Suprapubic skin (tissue), 4 donors: ENCODE data around the gene IL4. TPM values are rescaled to one million over a fixed set of nuclear protein-coding genes. Genes with fewer than 3 reads are reported as not detected.

Source experiments
- DNase-seq, 2 donors: peaks; one replicate each; pipeline ENCODE4 v3.0.0-alpha.2; 2019; ENCODE audit warnings: low spot score in 2 of 2
- H3K27ac ChIP-seq: fragments of 200-600 bp; sonication (generic); one replicate; pipeline ENCODE4 v1.5.1; 2019
- H3K27me3 ChIP-seq: fragments of 200-600 bp; sonication (generic); one replicate; pipeline ENCODE4 v1.5.1; 2019
- H3K36me3 ChIP-seq: fragments of 200-600 bp; sonication (generic); one replicate; pipeline ENCODE4 v1.5.1; 2019
- H3K4me1 ChIP-seq: fragments of 200-600 bp; sonication (generic); one replicate; pipeline ENCODE4 v1.5.1; 2019
- H3K4me3 ChIP-seq: fragments of 200-600 bp; sonication (generic); one replicate; pipeline ENCODE4 v1.5.1; 2019; ENCODE audit warnings: mild to moderate bottlenecking
- H3K9me3 ChIP-seq: fragments of 200-600 bp; sonication (generic); one replicate; pipeline ENCODE4 v1.5.1; 2019
- CTCF ChIP-seq, 2 donors: fragments of 200-600 bp in 1 of 2; fragments of 450-650 bp in 1 of 2; sonication (generic) in 1 of 2; IDR thresholded peaks; one replicate each; pipeline ENCODE4 v1.5.1; 2016 to 2019; ENCODE audit warnings: antibody characterized with exemption in 2 of 2, mild to moderate bottlenecking in 1 of 2, moderate library complexity in 1 of 2
- EP300 ChIP-seq: sonication (generic); formaldehyde crosslinking; IDR thresholded peaks from one replicate; pipeline ENCODE4 v1.6.1; 2017; ENCODE audit warnings: antibody characterized with exemption
- POLR2A ChIP-seq, 2 donors: fragments of 450-650 bp; IDR thresholded peaks; one replicate each; pipeline ENCODE4 v1.6.1; 2017; ENCODE audit warnings: antibody characterized with exemption in 2 of 2, mild to moderate bottlenecking in 2 of 2, moderate library complexity in 2 of 2
- POLR2AphosphoS5 ChIP-seq, 3 donors: sonication (generic); formaldehyde crosslinking; IDR thresholded peaks; one replicate each; pipeline ENCODE4 v1.6.1; 2017; ENCODE audit warnings: antibody characterized with exemption in 3 of 3
- WGBS: methylation state at CpG from one replicate; pipeline ENCODE4 v1.1.5; 2018; 5-methylcytosine and 5-hydroxymethylcytosine counted together
- total RNA-seq, 4 donors: library from RNA; depleted of rRNA; stranded (reverse); fragments of >200 nt; gene quantifications; one replicate each; pipeline ENCODE4 v1.1.0, GENCODE V29; 2016

IL4 gene
- total RNA-seq, 4 donors from 2014 or later: not detected

GRCh38 chr5:132635873-132636272, 37.9 kb upstream of the IL4 start:
- no peak for TF ChIP-seq POLR2A (IDR thresholded peaks at IDR 0.05)
- TF ChIP-seq CTCF (IDR thresholded peaks at IDR 0.05): no peak
- no peak for TF ChIP-seq EP300
- no peak for TF ChIP-seq POLR2AphosphoS5 (IDR thresholded peaks at IDR 0.05)
- no peaks in the 10 kb centered on the region for H3K9me3 ChIP-seq
- 89% methylated on average over 4 of the region's 4 CpGs for WGBS
- H3K36me3 ChIP-seq: peaks cover 58% of the 10 kb centered on the region
- H3K4me3 ChIP-seq: no peak overlapping the region
- H3K27ac ChIP-seq: no peak overlapping the region
- H3K27me3 ChIP-seq: no peaks in the 10 kb centered on the region
- H3K4me1 ChIP-seq: no peaks in the 10 kb centered on the region
- DNase-seq: no peak

- 97% methylated on average over 4 of the region's 4 CpGs for WGBS
- Histone ChIP-seq H3K36me3 (peaks cover 66% of the 10 kb centered on the region), H3K4me1 (no peaks in the 10 kb centered on the region), H3K4me3 (no peak overlapping the region), H3K9me3 (no peaks in the 10 kb centered on the region), H3K27me3 (no peaks in the 10 kb centered on the region), H3K27ac (no peak overlapping the region)
- no peak for DNase-seq
- TF ChIP-seq EP300 (no peak), POLR2A (IDR thresholded peaks at IDR 0.05) (no peak), CTCF (IDR thresholded peaks at IDR 0.05) (no peak), POLR2AphosphoS5 (IDR thresholded peaks at IDR 0.05) (no peak)
Measured at GRCh38 chr5:132637241-132637640, 36.5 kb upstream of the IL4 start.

GRCh38 chr5:132639706-132640130, 34.1 kb upstream of the IL4 start:
- no peaks in the 10 kb centered on the region for H3K27me3 ChIP-seq
- H3K4me1 ChIP-seq: no peaks in the 10 kb centered on the region
- DNase-seq: no peak
- no peaks in the 10 kb centered on the region for H3K9me3 ChIP-seq
- no peak for TF ChIP-seq CTCF (IDR thresholded peaks at IDR 0.05)
- no peak for TF ChIP-seq POLR2A (IDR thresholded peaks at IDR 0.05)
- TF ChIP-seq EP300: no peak
- WGBS: 77% methylated on average over 2 of the region's 2 CpGs
- H3K36me3 ChIP-seq: peaks cover 72% of the 10 kb centered on the region
- no peak overlapping the region for H3K27ac ChIP-seq
- no peak overlapping the region for H3K4me3 ChIP-seq

GRCh38 chr5:132640613-132641012, 33.2 kb upstream of the IL4 start:
- H3K9me3 ChIP-seq: no peaks in the 10 kb centered on the region
- WGBS: 92% methylated on average over 4 of the region's 4 CpGs
- H3K36me3 ChIP-seq: peaks cover 69% of the 10 kb centered on the region
- no peak for TF ChIP-seq POLR2A (IDR thresholded peaks at IDR 0.05)
- H3K4me1 ChIP-seq: no peaks in the 10 kb centered on the region
- no peak overlapping the region for H3K27ac ChIP-seq
- H3K27me3 ChIP-seq: no peaks in the 10 kb centered on the region
- no peak for DNase-seq
- no peak overlapping the region for H3K4me3 ChIP-seq

GRCh38 chr5:132641241-132641723, 32.5 kb upstream of the IL4 start:
- no peak for TF ChIP-seq POLR2A (IDR thresholded peaks at IDR 0.05)
- no peak for TF ChIP-seq EP300
- TF ChIP-seq CTCF (IDR thresholded peaks at IDR 0.05): no peak
- no peak for TF ChIP-seq POLR2AphosphoS5 (IDR thresholded peaks at IDR 0.05)
- DNase-seq: no peak
- H3K36me3 ChIP-seq: peaks cover 64% of the 10 kb centered on the region
- no peaks in the 10 kb centered on the region for H3K9me3 ChIP-seq
- H3K4me1 ChIP-seq: no peaks in the 10 kb centered on the region
- WGBS: 93% methylated on average over 3 of the region's 3 CpGs
- H3K4me3 ChIP-seq: no peak overlapping the region
- no peak overlapping the region for H3K27ac ChIP-seq
- no peaks in the 10 kb centered on the region for H3K27me3 ChIP-seq

GRCh38 chr5:132641841-132642240, 31.9 kb upstream of the IL4 start:
- Histone ChIP-seq H3K9me3 (no peaks in the 10 kb centered on the region), H3K4me3 (no peak overlapping the region), H3K36me3 (peaks cover 64% of the 10 kb centered on the region), H3K4me1 (no peaks in the 10 kb centered on the region), H3K27me3 (no peaks in the 10 kb centered on the region), H3K27ac (no peak overlapping the region)
- WGBS: 98% methylated on average over 3 of the region's 3 CpGs
- no peak for TF ChIP-seq EP300
- no peak for TF ChIP-seq CTCF (IDR thresholded peaks at IDR 0.05)
- TF ChIP-seq POLR2A (IDR thresholded peaks at IDR 0.05): no peak
- TF ChIP-seq POLR2AphosphoS5 (IDR thresholded peaks at IDR 0.05): no peak
- DNase-seq: no peak
